Endothelial cell of umbilical vein (primary cell): Measurements from ENCODE around the gene ATAD3A. TPM values are rescaled to one million over a fixed set of nuclear protein-coding genes. Genes with fewer than 3 reads are reported as not detected.
A peak's percentile ranks its signal among the peaks of the same experiment; 100 is the strongest.

Experiments
- BruUV-seq: library from RNA; stranded (reverse); fragments of 400-500 nt; replicated peaks from 2 replicates; lab custom pipeline; 2021; lab: Mats Ljungman, UMichigan
- CTCF ChIA-PET: fragments of 300-600, 350-600 bp; sonication (Branson Sonifier 250); formaldehyde crosslinking; loops from one replicate; lab custom pipeline; 2021; ENCODE audit warnings: antibody characterized with exemption, inconsistent platforms; lab: Charles Lee
- POLR2A ChIA-PET: fragments of 300-600, 350-600 bp; sonication (Branson Sonifier 250); formaldehyde crosslinking; loops from one replicate; lab custom pipeline; 2021; ENCODE audit warnings: antibody characterized with exemption, inconsistent platforms; lab: Charles Lee
- DNase-seq: peaks from one replicate; pipeline ENCODE4 v3.0.0-alpha.2; 2011; ENCODE audit warnings: low read depth, low spot score
- FAIRE-seq: peaks from 2 replicates; lab custom pipeline; 2011; peaks lifted over from hg19 to GRCh38; lab: Jason Lieb, UNC
- H2AFZ ChIP-seq: 2 replicates; pipeline ENCODE4 v1.6.0; 2012; ENCODE audit warnings: low read depth, low read length, control low read depth, inconsistent platforms
- H3K27ac ChIP-seq: 2 replicates; pipeline ENCODE4 v1.5.1; 2011; ENCODE audit warnings: low read depth, mild to moderate bottlenecking, control low read depth, low read length, moderate library complexity; ENCODE audit not compliant: insufficient read depth
- H3K27me3 ChIP-seq, 2 experiments: 2 replicates each; pipeline versions ENCODE4 v1.6.0 to v1.6.1; 2011; ENCODE audit warnings: low read length in 2 of 2, mixed read lengths in 1 of 2; ENCODE audit not compliant: control insufficient read depth in 2 of 2, insufficient read depth in 2 of 2
- H3K36me3 ChIP-seq, 2 experiments: 2 replicates in 1 of 2; 3 replicates in 1 of 2; pipeline ENCODE4 v1.5.1; 2011; ENCODE audit warnings: low read length in 2 of 2, mild to moderate bottlenecking in 1 of 2, moderate library complexity in 1 of 2; ENCODE audit not compliant: control insufficient read depth in 2 of 2, insufficient read depth in 2 of 2; ENCODE audit errors: extremely low read depth in 1 of 2
- H3K4me1 ChIP-seq: 3 replicates; pipeline ENCODE4 v1.5.1; 2011; ENCODE audit warnings: mild to moderate bottlenecking, low read length; ENCODE audit not compliant: control insufficient read depth, insufficient read depth; ENCODE audit errors: extremely low read depth
- H3K4me2 ChIP-seq: 2 replicates; pipeline ENCODE4 v1.6.1; 2011; ENCODE audit warnings: low read length, control low read depth, mixed read lengths; ENCODE audit not compliant: insufficient read depth
- H3K4me3 ChIP-seq, 3 experiments: fragments of 200-600 bp in 1 of 3; sonication (generic), shearing (Covaris generic) in 1 of 3; replicated peaks in 1 of 3; 2 replicates each; pipeline ENCODE4 v1.5.1; 2011 to 2016; ENCODE audit warnings: control low read depth in 3 of 3, low read length in 3 of 3, mild to moderate bottlenecking in 2 of 3, inconsistent platforms in 1 of 3, low read depth in 1 of 3, moderate library complexity in 1 of 3; ENCODE audit not compliant: insufficient read depth in 1 of 3
- H3K79me2 ChIP-seq: 2 replicates; pipeline ENCODE4 v1.6.0; 2012; ENCODE audit warnings: low read length, inconsistent platforms; ENCODE audit not compliant: control insufficient read depth, insufficient read depth
- H3K9ac ChIP-seq: replicated peaks from 2 replicates; pipeline ENCODE3; 2011; ENCODE audit warnings: low read length, control low read depth; ENCODE audit not compliant: insufficient read depth; ENCODE audit errors: extremely low read depth
- H3K9me1 ChIP-seq: replicated peaks from 3 replicates; pipeline ENCODE4 v1.6.0; 2011; ENCODE audit warnings: mild to moderate bottlenecking, low read length; ENCODE audit not compliant: control insufficient read depth, insufficient read depth; ENCODE audit errors: extremely low read depth
- H3K9me3 ChIP-seq: replicated peaks from 2 replicates; pipeline ENCODE4 v1.5.1; 2012; ENCODE audit warnings: low read length, inconsistent platforms; ENCODE audit not compliant: control insufficient read depth, insufficient read depth
- H4K20me1 ChIP-seq: replicated peaks from 2 replicates; pipeline ENCODE3; 2011; ENCODE audit warnings: mild to moderate bottlenecking, low read length; ENCODE audit not compliant: control insufficient read depth, insufficient read depth; ENCODE audit errors: extremely low read depth
- EZH2 ChIP-seq: IDR thresholded peaks from 2 replicates; pipeline ENCODE4 v1.6.1; 2012; ENCODE audit warnings: borderline replicate concordance, low read depth, mild to moderate bottlenecking, moderate library complexity, low read length, inconsistent platforms; ENCODE audit not compliant: severe bottlenecking
- GATA2 ChIP-seq: IDR thresholded peaks from 2 replicates; pipeline ENCODE4 v1.7.0; 2011; ENCODE audit warnings: low read depth, mild to moderate bottlenecking, moderate library complexity, mixed read lengths, low read length; ENCODE audit not compliant: insufficient read length, insufficient read depth
- POLR2A ChIP-seq: IDR thresholded peaks from 2 replicates; pipeline ENCODE4 v1.6.1; 2012; ENCODE audit warnings: low read depth, mild to moderate bottlenecking, control low read depth, low read length
- POLR2AphosphoS5 ChIP-seq: IDR thresholded peaks from 2 replicates; pipeline ENCODE4 v1.6.1; 2012; ENCODE audit warnings: low read depth, mild to moderate bottlenecking, control low read depth, low read length, moderate library complexity; ENCODE audit not compliant: insufficient read depth
- dilution Hi-C: fragments of 300-500 bp; cut with MboI; formaldehyde crosslinking; loops from one replicate; pipeline ENCODE4 v1.15.0; 2019; ENCODE audit warnings: low sequenced_read_pairs; ENCODE audit not compliant: extremely low pct_ligation_motif_present
- intact Hi-C: fragments of 100-400 bp; cut with micrococcal nuclease; formaldehyde crosslinking; loops from one replicate; pipeline ENCODE4 v1.10.0; 2022
- polyA plus RNA-seq, 4 experiments: library from polyadenylated mRNA; depleted of rRNA in 3 of 4; stranded (reverse) in 3 of 4; unstranded in 1 of 4; fragments of >200 nt; gene quantifications; 2 replicates each; pipeline versions ENCODE4 v1.2.1 to v1.2.3, GENCODE V29; 2011 to 2012; ENCODE audit warnings: missing spikeins in 1 of 4
- total RNA-seq: library from RNA; stranded (reverse); gene quantifications from 2 replicates; pipeline ENCODE4 v1.2.3, GENCODE V29; 2021
- TF ChIP-seq, protein P1 (sequence below), 2 donors: IDR thresholded peaks; 1 replicate in 1 of 2; 2 replicates in 1 of 2; pipeline ENCODE4 v1.5.1; 2011; ENCODE audit warnings: low read length in 2 of 2, mild to moderate bottlenecking in 2 of 2, moderate library complexity in 2 of 2, control low read depth in 1 of 2, inconsistent platforms in 1 of 2, low read depth in 1 of 2; ENCODE audit not compliant: insufficient read depth in 1 of 2; ENCODE audit errors: extremely low read depth in 1 of 2

Gene ATAD3A
- total and polyA plus RNA-seq, 2 donors (not counting 3 experiments of a cell fraction or from before 2014, with no cell fraction given): 24.9 to 55.2 TPM

DNA sequence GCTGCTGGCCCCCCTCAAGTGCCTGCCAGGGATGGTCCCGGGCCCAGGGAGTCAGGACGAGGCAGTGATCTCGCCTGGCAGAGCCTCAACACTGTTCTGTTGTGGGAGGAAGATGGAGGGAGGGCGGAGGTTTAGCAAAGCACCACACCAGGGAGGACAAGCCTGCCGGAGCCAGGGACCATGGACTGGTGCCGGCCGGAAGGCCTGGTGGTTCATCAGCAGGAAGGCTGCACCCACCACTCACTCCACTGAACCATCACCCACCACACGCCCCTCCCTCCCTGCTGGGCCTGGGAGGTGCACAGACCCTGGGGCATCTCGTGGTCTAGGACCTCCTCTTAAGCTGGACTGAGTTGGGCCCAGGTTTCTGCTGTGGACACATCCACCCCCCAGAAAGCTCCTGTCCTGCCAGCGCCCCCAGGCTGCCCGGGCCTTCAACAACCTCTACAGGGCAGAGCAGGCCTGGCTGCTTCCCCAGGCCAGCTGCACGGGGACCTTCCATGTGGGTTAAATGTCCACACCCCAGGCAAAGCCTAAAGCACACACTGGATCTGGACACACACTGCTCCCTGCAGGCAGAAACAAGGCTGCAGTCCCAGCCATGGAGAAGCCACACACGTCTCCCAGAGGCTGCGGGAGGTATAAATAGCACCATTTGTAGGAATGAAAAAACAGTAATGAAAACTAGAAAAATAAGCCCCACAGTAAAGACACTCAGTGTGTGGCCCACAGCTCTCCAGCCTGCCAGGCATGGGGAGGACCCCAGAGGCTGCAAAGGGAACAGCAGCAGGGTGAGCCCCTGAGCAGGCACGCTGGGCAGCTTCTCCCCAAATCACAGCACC, 38.9 kb downstream of the ATAD3A start:
- no peaks in the 10 kb centered on the region for H3K4me1 ChIP-seq
- H3K27me3 ChIP-seq: no peaks in the 10 kb centered on the region
- no peak overlapping the region for H3K4me3 ChIP-seq
- H2AFZ ChIP-seq: no peak overlapping the region
- ChIA-PET POLR2A (no interaction called here), CTCF (interaction anchor here (1.2 kb wide), 1 partner anchor 355 kb away, joined by 3 read pairs; no protein-coding TSS in a partner anchor)
- H3K9me3 ChIP-seq: no peaks in the 10 kb centered on the region
- BruUV-seq: no TSS peak
- FAIRE-seq (no peak), DNase-seq (no peak)
- no peak overlapping the region for H3K4me2 ChIP-seq
- H4K20me1 ChIP-seq: no peaks in the 10 kb centered on the region
- dilution Hi-C loops (no loop called here), intact Hi-C loops (no loop called here)
- peaks cover 8% of the 10 kb centered on the region for H3K79me2 ChIP-seq
- no peak overlapping the region for H3K9ac ChIP-seq
- no peak overlapping the region for H3K27ac ChIP-seq
- no peaks in the 10 kb centered on the region for H3K9me1 ChIP-seq
- H3K36me3 ChIP-seq: no peaks in the 10 kb centered on the region
- no peak for TF ChIP-seq GATA2
- no peak for TF ChIP-seq EZH2
- TF ChIP-seq POLR2A: no peak
- no peak for TF ChIP-seq POLR2AphosphoS5
- TF ChIP-seq, protein P1, sequence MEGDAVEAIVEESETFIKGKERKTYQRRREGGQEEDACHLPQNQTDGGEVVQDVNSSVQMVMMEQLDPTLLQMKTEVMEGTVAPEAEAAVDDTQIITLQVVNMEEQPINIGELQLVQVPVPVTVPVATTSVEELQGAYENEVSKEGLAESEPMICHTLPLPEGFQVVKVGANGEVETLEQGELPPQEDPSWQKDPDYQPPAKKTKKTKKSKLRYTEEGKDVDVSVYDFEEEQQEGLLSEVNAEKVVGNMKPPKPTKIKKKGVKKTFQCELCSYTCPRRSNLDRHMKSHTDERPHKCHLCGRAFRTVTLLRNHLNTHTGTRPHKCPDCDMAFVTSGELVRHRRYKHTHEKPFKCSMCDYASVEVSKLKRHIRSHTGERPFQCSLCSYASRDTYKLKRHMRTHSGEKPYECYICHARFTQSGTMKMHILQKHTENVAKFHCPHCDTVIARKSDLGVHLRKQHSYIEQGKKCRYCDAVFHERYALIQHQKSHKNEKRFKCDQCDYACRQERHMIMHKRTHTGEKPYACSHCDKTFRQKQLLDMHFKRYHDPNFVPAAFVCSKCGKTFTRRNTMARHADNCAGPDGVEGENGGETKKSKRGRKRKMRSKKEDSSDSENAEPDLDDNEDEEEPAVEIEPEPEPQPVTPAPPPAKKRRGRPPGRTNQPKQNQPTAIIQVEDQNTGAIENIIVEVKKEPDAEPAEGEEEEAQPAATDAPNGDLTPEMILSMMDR (IDR thresholded peaks at IDR 0.05; ENCODE audit: extremely low read depth in 1 of 2, insufficient read depth in 1 of 2, low read depth in 1 of 2, low read length in 2 of 2): peak in 1 of 2 donors; percentile 31
